HG03439 (cell line): ENCODE results near the gene NOP10.

Source experiments
- ATAC-seq: cut with Tn5 transposase; IDR thresholded peaks from one replicate; pipeline ENCODE4 v1.9.1; 2021; ENCODE audit warnings: mild to moderate bottlenecking, moderate library complexity; ENCODE audit not compliant: unreplicated experiment

The NOP10 gene

GRCh38 chr15:34334672-34335071, 8.3 kb downstream of the NOP10 start:
- no peak for ATAC-seq

- no peak for ATAC-seq
Observed at GRCh38 chr15:34332553-34333120, 10.3 kb downstream of the NOP10 start.

GRCh38 chr15:34331809-34332208, 11.1 kb downstream of the NOP10 start:
- ATAC-seq, result no peak

DNA sequence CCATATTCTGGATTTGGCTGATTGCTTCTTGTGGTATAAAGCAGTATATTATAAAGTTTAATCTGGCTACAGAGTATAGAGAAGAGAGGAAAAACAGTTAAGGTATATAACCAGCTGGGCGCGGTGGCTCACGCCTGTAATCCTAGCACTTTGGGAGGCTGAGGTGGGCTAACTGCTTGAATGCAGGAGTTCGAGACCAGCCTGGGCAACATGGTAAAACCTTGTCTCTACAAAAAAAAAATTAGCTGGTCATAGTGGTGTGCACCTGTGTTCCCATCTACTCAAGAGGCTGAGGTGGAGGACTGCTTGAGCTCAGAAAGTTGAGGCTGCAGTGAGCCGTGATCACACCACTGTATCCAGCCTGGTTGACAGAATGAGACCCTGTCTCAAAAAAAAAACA, 12.7 kb downstream of the NOP10 start:
- ATAC-seq, result no peak

- ATAC-seq, result no peak
Observed at GRCh38 chr15:34329006-34329405, 13.9 kb downstream of the NOP10 start.

- peak; percentile 34 for ATAC-seq
Observed at GRCh38 chr15:34327906-34328305, 15.0 kb downstream of the NOP10 start.

DNA sequence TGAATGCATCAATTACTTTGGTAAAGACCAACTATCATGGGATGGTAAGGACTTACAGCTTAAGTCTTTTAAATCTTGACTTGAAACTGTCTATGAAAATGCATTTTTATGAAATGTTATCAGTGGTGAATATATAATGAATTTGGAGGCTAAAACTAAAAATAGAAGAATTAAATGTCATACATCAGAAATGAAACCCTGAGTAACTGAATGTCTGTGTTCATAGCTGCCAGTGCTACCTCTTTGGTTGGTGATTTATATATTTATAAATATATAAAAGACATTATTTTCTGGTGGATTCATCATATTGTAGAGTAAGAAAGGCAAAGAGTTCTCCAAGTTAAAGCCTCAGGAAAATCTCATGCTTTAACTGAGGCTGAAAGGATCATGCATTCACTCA, 17.6 kb downstream of the NOP10 start:
- ATAC-seq, result no peak

DNA sequence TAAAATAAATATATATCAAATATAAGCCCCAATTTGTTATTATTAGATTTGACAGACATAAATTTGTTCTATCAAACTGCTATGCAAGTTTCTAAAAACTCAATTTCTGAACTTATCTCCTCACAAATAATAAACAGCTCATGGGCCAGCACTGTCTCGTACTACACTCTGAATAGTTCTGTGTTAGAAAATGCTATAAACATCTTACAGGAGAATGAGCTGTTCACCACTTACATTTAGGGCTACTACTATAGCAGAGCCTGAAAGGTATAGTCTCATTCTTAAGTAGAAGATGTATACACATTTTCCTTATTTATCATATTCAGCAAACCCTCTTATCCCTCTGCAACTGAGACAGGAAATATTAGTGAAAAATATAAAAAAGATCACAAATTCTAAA, 18.0 kb downstream of the NOP10 start:
- ATAC-seq, result no peak

DNA sequence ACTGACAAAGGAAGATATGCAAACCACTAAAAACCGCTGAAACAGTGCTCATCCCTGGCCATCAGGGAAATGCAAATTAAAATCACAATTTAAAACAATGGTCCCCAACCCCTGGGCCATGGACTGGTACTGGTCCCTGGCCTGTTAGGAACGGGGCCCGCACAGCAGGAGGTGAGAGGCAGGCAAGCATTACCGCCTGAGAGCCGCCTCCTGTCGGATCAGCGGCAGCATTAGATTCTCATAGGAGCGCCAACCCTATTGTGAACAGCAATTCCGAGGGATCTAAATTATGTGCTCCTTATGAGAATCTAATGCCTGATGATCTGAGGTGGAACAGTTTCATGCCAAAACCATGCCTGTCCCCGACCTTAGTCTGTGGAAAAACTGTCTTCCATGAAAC, 19.7 kb downstream of the NOP10 start:
- no peak for ATAC-seq

DNA sequence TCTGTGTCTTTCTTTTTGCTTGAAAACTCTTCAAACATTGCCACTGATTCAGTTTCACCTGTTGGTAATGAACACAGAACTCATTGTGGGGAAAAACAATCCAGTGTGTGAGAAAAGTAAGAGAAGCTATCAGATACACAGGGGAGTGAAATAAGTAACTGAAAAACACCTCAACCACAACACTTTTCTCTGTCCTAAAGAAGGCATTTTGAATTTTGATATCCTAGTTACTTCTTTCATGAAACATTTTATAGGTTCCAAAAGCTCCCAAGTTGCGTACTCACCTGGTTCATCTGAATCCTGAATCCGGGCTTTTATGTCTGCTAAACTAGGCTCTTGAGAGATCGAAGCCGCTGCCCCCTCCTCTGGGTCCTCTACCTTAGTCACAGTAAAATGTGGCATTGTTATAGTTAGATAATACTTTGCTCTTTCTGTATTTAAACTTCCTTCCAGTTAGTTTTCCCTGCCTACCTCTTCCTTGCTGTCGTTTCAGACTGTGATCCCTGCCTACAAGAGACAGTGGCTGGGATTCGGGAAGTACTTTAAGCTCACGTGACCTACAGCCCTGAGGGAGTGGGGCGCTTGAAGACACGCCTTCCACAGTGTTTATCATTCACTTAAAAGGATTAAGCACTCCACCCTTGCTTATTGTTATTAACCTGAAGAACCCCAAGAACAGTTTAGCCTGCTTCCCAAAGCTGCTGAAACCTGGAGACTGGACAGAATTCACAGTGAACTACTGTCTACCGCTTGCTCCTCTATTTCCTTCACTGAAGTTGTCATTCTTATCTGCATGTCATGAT, 24.5 kb downstream of the NOP10 start:
- peak; percentile 68 for ATAC-seq

DNA sequence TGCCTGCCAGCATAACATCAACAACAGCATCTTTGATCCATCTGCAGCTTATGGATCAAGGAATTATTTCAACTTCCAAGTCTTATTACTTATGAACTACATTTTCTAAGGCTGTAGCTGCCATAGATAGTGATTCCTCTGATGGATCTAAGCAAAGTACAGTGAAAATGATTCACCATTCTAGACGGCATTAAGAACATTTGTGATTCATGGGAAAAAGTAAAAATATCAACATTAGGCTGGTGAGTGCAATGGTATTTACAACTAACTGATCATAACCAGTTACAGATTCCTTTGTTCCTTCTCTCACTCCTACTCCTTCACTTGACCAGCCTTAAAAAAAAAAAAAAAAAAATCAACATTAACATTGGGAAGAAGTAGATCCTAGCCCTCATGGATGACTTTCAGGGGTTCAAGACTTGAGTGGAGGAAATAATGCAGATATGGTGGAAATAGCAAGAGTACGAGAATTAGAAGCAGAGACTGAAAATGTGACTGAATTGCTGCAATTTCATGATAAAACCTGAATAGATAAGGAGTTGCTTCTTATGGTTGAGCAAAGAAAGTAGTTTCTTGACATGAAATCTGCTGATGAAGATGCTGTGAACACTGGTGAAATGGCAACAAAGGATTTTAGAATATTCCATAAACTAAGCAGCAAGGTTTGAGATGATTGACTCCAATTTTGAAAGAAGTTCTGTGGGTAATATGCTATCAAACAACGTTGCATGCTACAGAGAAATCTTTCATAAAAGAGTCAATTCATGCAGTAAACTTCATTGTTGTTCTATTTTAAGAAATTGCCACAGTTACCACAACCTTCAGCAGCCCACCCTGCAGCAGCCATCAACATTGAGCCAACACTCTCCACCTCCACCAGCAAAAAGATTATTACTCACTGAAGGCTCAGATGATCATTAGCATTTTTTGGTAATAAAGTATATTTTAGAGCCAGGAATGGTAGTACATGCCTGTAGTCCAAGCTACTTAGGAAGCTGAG, 28.1 kb downstream of the NOP10 start:
- ATAC-seq, result no peak

DNA sequence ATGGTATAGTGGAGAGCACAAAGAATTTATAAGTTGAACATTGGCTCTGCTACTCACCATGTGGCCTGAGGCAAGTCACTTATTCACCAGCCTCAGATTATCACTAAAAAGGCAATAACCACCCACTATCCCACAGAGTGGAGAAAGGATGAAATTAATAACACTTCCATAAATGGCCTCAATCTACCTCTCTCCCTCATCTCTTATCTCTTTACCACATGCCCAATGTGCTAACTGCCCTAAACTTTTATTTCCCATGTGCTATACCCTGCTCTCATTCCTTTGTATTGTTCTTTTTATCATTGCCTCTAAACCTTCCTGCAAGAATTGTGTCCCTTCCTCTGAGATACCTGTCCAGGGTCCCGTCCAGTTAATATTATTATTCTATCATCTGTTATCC, 31.4 kb downstream of the NOP10 start:
- no peak for ATAC-seq

DNA sequence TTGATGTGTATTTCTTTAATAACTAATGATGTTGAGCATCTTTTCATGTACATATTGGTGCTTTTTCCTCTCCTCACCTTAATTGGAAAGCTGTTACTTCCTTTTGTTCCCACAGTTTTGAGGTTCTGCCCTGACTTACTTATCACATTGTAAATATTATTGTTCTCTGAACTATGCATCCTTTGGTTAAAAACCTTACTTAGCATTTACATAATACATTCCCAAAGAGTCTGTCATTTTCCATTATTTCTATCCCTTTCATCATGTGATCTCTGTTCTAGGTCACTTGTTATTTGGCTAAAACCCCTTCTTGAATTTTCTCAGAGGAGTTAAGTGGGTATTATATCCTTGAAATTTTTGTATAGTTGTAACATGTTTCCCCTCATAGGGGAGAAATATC, 38.3 kb downstream of the NOP10 start:
- ATAC-seq, result no peak

GRCh38 chr15:34301058-34301457, 41.9 kb downstream of the NOP10 start:
- ATAC-seq, result no peak

DNA sequence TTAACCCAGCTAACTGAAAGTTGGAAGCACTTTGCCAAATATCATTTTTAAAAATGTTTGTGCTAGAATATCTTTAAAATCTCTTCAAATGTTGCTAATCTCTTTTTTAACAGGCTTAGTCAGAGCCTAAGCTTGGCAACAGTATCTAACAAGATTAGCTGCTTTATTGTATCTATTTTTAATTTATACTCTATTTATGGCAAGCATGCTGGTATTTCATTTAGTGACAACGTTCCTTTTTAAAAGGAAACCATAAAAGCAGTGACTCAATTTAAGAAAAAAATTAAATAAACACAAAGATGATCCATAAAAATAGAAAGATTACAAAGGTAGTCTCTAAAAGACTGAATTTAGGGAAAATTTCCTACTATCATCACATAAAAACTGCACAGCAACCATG, 45.9 kb downstream of the NOP10 start:
- no peak for ATAC-seq

GRCh38 chr15:34292621-34293020, 50.3 kb downstream of the NOP10 start:
- ATAC-seq, result no peak
